Lung microvascular endothelial cell (primary cell): ENCODE measurements around the gene SLC52A3. TPM values are rescaled to one million over a fixed set of nuclear protein-coding genes. Genes with fewer than 3 reads are reported as not detected.
"Not testable (repeated sequence)": the region's sequence is repeated elsewhere in the genome, so short reads cannot be mapped to it uniquely, and the experiment has no call there.

Source experiments
- DNase-seq, 2 donors: peaks; one replicate each; pipeline versions ENCODE4 v3.0.0 to v3.0.0-alpha.2; 2010; ENCODE audit warnings: low read depth in 2 of 2
- total RNA-seq: library from RNA; depleted of rRNA; stranded (reverse); fragments of >200 nt; gene quantifications from 2 replicates; pipeline ENCODE4 v1.2.1, GENCODE V29; 2014

Gene SLC52A3
- total RNA-seq, 1 donor from 2014 or later = under 0.01 TPM

- peak; percentile 23 to 58 for DNase-seq
Observed at GRCh38 chr20:728256-728944, 39.9 kb downstream of the SLC52A3 start.

- DNase-seq = no peak
Observed at GRCh38 chr20:726160-726559, 42.1 kb downstream of the SLC52A3 start.

- DNase-seq = no peak
Observed at GRCh38 chr20:725491-725890, 42.8 kb downstream of the SLC52A3 start.

- not testable (repeated sequence) for DNase-seq
Observed at GRCh38 chr20:724797-725196, 43.5 kb downstream of the SLC52A3 start.

GRCh38 chr20:723756-724155, 44.5 kb downstream of the SLC52A3 start:
- DNase-seq = no peak

GRCh38 chr20:722822-723644, 45.3 kb downstream of the SLC52A3 start:
- no peak for DNase-seq

- no peak for DNase-seq
Observed at GRCh38 chr20:721876-722275, 46.4 kb downstream of the SLC52A3 start.

GRCh38 chr20:719816-720215, 48.5 kb downstream of the SLC52A3 start:
- DNase-seq = no peak

- no peak for DNase-seq
Observed at GRCh38 chr20:719068-719467, 49.2 kb downstream of the SLC52A3 start.

GRCh38 chr20:717832-718231, 50.5 kb downstream of the SLC52A3 start:
- DNase-seq = no peak

GRCh38 chr20:717271-717670, 51.0 kb downstream of the SLC52A3 start:
- no peak for DNase-seq

GRCh38 chr20:714453-714852, 53.8 kb downstream of the SLC52A3 start:
- no peak for DNase-seq

GRCh38 chr20:711576-711975, 56.7 kb downstream of the SLC52A3 start:
- DNase-seq = no peak

GRCh38 chr20:710780-711450, 57.4 kb downstream of the SLC52A3 start:
- DNase-seq = no peak

Other genes starting within 250 kb of the SLC52A3 start
- 63.0 and 74.8 TPM in 2 replicates for gene CSNK2A1, start 224.7 kb downstream of the SLC52A3 start, total RNA-seq
- gene TCF15, start 158.2 kb downstream of the SLC52A3 start, total RNA-seq = 0.60 and 0.87 TPM in 2 replicates
- gene SRXN1, start 115.3 kb downstream of the SLC52A3 start, total RNA-seq = 21.2 and 25.7 TPM in 2 replicates
- gene SCRT2, start 92.7 kb downstream of the SLC52A3 start, total RNA-seq = not detected in 2 replicates
- gene FAM110A, start 65.2 kb upstream of the SLC52A3 start, total RNA-seq = 1.3 and 1.4 TPM in 2 replicates
- not detected in 2 replicates for gene ANGPT4, start 147.8 kb upstream of the SLC52A3 start, total RNA-seq
- gene RSPO4, start 233.8 kb upstream of the SLC52A3 start, total RNA-seq = not detected in 2 replicates